Keratinocyte (primary cell): ENCODE measurements around the gene RNPEP.

ENCODE experiments used
- EZH2 ChIP-seq: IDR thresholded peaks from one replicate; pipeline ENCODE4 v1.6.1; 2012; ENCODE audit warnings: inconsistent platforms, mild to moderate bottlenecking, low read length, moderate library complexity
- TF ChIP-seq, protein P1 (sequence below), 3 experiments: IDR thresholded peaks in 1 of 3; conservative IDR thresholded peaks in 1 of 3; optimal IDR thresholded peaks in 1 of 3; 2 replicates in 2 of 3; 3 replicates in 1 of 3; pipeline versions ENCODE3 to v1.5.1; 2011; ENCODE audit warnings: low read length in 3 of 3, mild to moderate bottlenecking in 3 of 3, moderate library complexity in 2 of 3, control low read depth in 1 of 3, inconsistent platforms in 1 of 3; ENCODE audit not compliant: insufficient read depth in 2 of 3; ENCODE audit errors: extremely low read depth in 1 of 3

DNA sequence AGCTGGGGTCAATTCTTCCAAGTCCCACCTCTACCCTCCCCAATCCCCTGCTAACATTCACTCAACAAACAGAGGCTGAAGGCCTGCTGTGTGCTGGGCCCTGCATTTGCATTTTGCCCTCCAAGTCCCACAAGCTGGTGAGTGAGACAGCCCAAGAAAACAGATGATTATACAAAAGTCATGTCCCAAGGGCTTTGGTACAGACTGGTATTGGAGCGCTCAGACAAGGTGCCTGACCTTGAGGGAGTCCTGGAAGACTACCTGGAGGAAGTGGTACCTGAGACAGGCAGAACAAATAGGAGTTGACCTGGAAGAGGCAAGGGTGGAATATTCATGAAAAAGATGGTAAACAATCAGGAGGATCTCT, 40.3 kb upstream of the RNPEP start:
- TF ChIP-seq, protein P1, sequence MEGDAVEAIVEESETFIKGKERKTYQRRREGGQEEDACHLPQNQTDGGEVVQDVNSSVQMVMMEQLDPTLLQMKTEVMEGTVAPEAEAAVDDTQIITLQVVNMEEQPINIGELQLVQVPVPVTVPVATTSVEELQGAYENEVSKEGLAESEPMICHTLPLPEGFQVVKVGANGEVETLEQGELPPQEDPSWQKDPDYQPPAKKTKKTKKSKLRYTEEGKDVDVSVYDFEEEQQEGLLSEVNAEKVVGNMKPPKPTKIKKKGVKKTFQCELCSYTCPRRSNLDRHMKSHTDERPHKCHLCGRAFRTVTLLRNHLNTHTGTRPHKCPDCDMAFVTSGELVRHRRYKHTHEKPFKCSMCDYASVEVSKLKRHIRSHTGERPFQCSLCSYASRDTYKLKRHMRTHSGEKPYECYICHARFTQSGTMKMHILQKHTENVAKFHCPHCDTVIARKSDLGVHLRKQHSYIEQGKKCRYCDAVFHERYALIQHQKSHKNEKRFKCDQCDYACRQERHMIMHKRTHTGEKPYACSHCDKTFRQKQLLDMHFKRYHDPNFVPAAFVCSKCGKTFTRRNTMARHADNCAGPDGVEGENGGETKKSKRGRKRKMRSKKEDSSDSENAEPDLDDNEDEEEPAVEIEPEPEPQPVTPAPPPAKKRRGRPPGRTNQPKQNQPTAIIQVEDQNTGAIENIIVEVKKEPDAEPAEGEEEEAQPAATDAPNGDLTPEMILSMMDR (optimal IDR thresholded peaks at IDR 0.05 in 1 of 3, IDR thresholded peaks at IDR 0.05 in 1 of 3, conservative IDR thresholded peaks at IDR 0.05 in 1 of 3; ENCODE audit: extremely low read depth in 1 of 3, insufficient read depth in 2 of 3, low read length in 3 of 3), result no peak
- TF ChIP-seq EZH2, result no peak
